Raji (cell line): ENCODE data around the gene CCDC194.

Source experiments
- POLR2A ChIP-seq: IDR thresholded peaks from 2 replicates; pipeline ENCODE4 v1.6.1; 2011; ENCODE audit warnings: low read depth, low read length, control low read depth; ENCODE audit not compliant: insufficient read depth

The CCDC194 gene

GRCh38 chr19:17393914-17394313, at the start of gene CCDC194:
TSS of gene CCDC194 (minus strand) at chr19:17394196. CDS start at chr19:17394158, 38 bp downstream.
- no peak for TF ChIP-seq POLR2A

GRCh38 chr19:17441241-17442021, 47.4 kb upstream of the CCDC194 start:
- TF ChIP-seq POLR2A: no peak

- TF ChIP-seq POLR2A: no peak
Measured at GRCh38 chr19:17436874-17437267, 42.9 kb upstream of the CCDC194 start.

GRCh38 chr19:17436094-17436873, 42.3 kb upstream of the CCDC194 start:
- no peak for TF ChIP-seq POLR2A

- TF ChIP-seq POLR2A: no peak
Measured at GRCh38 chr19:17435218-17435617, 41.2 kb upstream of the CCDC194 start.

- no peak for TF ChIP-seq POLR2A
Measured at GRCh38 chr19:17431417-17431816, 37.4 kb upstream of the CCDC194 start.

GRCh38 chr19:17429641-17430113, 35.7 kb upstream of the CCDC194 start:
- no peak for TF ChIP-seq POLR2A

GRCh38 chr19:17424743-17425365, 30.9 kb upstream of the CCDC194 start:
- TF ChIP-seq POLR2A: no peak

GRCh38 chr19:17423429-17424208, 29.6 kb upstream of the CCDC194 start:
- TF ChIP-seq POLR2A: no peak

GRCh38 chr19:17421942-17422341, 27.9 kb upstream of the CCDC194 start:
- no peak for TF ChIP-seq POLR2A

- TF ChIP-seq POLR2A: no peak
Measured at GRCh38 chr19:17420475-17420924, 26.5 kb upstream of the CCDC194 start.

- TF ChIP-seq POLR2A: peak; percentile 66
Measured at GRCh38 chr19:17419621-17420474, 25.9 kb upstream of the CCDC194 start, which contains the start of gene MVB12A. TSS of gene MVB12A (plus strand) at chr19:17420047. CDS start at chr19:17420136, 89 bp downstream.

- TF ChIP-seq POLR2A: no peak
Measured at GRCh38 chr19:17419154-17419620, 25.2 kb upstream of the CCDC194 start.

- no peak for TF ChIP-seq POLR2A
Measured at GRCh38 chr19:17418710-17419109, 24.7 kb upstream of the CCDC194 start.
